NCI-H446 treated with DMSO at 0.1 percent for 48 hours (cell line): ENCODE results near the gene ST6GALNAC5.

Source experiments
- DNase-seq: peaks from one replicate; lab custom pipeline; 2025; lab: John Stamatoyannopoulos, UW

The ST6GALNAC5 gene

GRCh38 chr1:77047978-77048614 lies 180.8 kb downstream of the ST6GALNAC5 start:
- DNase-seq = no peak

GRCh38 chr1:77048615-77049005 lies 181.3 kb downstream of the ST6GALNAC5 start:
- DNase-seq = no peak

GRCh38 chr1:77051425-77051824 lies 184.1 kb downstream of the ST6GALNAC5 start:
- peak; percentile 31 for DNase-seq

- no peak for DNase-seq
Measured at GRCh38 chr1:77056525-77056924, 189.2 kb downstream of the ST6GALNAC5 start.

- DNase-seq = no peak
Measured at GRCh38 chr1:77057994-77058585, 190.8 kb downstream of the ST6GALNAC5 start.

- no peak for DNase-seq
Measured at GRCh38 chr1:77060000-77060399, 192.7 kb downstream of the ST6GALNAC5 start.

- DNase-seq = no peak
Measured at GRCh38 chr1:77061162-77061561, 193.9 kb downstream of the ST6GALNAC5 start.

- no peak for DNase-seq
Measured at GRCh38 chr1:77063118-77063517, 195.8 kb downstream of the ST6GALNAC5 start.

GRCh38 chr1:77064246-77064645 lies 197.0 kb downstream of the ST6GALNAC5 start:
- DNase-seq = no peak

- DNase-seq = no peak
Measured at GRCh38 chr1:77065693-77066342, 198.5 kb downstream of the ST6GALNAC5 start.

- DNase-seq = no peak
Measured at GRCh38 chr1:77068013-77068412, 200.7 kb downstream of the ST6GALNAC5 start.

- no peak for DNase-seq
Measured at GRCh38 chr1:77076759-77077158, 209.5 kb downstream of the ST6GALNAC5 start.

- DNase-seq = no peak
Measured at GRCh38 chr1:77081834-77082233, 214.6 kb downstream of the ST6GALNAC5 start.

- no peak for DNase-seq
Measured at GRCh38 chr1:77084457-77084856, 217.2 kb downstream of the ST6GALNAC5 start.

GRCh38 chr1:77085109-77085508 lies 217.8 kb downstream of the ST6GALNAC5 start:
- DNase-seq = no peak

- DNase-seq = no peak
Measured at GRCh38 chr1:77089756-77090155, 222.5 kb downstream of the ST6GALNAC5 start.

- no peak for DNase-seq
Measured at GRCh38 chr1:77095236-77095635, 228.0 kb downstream of the ST6GALNAC5 start.

- no peak for DNase-seq
Measured at GRCh38 chr1:77096496-77097255, 229.4 kb downstream of the ST6GALNAC5 start.

- no peak for DNase-seq
Measured at GRCh38 chr1:77100875-77101274, 233.6 kb downstream of the ST6GALNAC5 start.

- no peak for DNase-seq
Measured at GRCh38 chr1:77103486-77103885, 236.2 kb downstream of the ST6GALNAC5 start.

GRCh38 chr1:77104672-77105071 lies 237.4 kb downstream of the ST6GALNAC5 start:
- no peak for DNase-seq
